K562 (cell line): ENCODE measurements around the gene GLIPR1L2.

Source experiments
- CREBBP ChIP-seq: IDR thresholded peaks from one replicate; pipeline ENCODE4 v1.6.1; 2012; ENCODE audit warnings: low read depth, mild to moderate bottlenecking, control low read depth, inconsistent platforms, low read length
- PHF8 ChIP-seq: fragments of 200-600 bp; sonication (generic); IDR thresholded peaks from 2 replicates; pipeline ENCODE4 v1.6.1; 2012; ENCODE audit warnings: mixed run types, mild to moderate bottlenecking, inconsistent platforms, low read length, moderate library complexity, borderline replicate concordance
- RBFOX2 ChIP-seq: fragments of 200-400 bp; formaldehyde crosslinking; IDR thresholded peaks from 2 replicates; pipeline ENCODE4 v1.6.1; 2017; ENCODE audit warnings: low read depth, mild to moderate bottlenecking, low read length, moderate library complexity
- SMAD3 ChIP-seq: fragments of 450-650 bp; formaldehyde crosslinking; conservative IDR thresholded peaks from 2 replicates; pipeline ENCODE4 v1.4.0; 2020; ENCODE audit warnings: mild to moderate bottlenecking
- TAF1 ChIP-seq: IDR thresholded peaks from 2 replicates; pipeline ENCODE4 v1.6.1; 2011; ENCODE audit warnings: mild to moderate bottlenecking, low read length, moderate library complexity; ENCODE audit not compliant: insufficient read depth, control insufficient read depth, severe bottlenecking; ENCODE audit errors: extremely low read depth
- ZKSCAN8 ChIP-seq: fragments of 200-800 bp; sonication (Bioruptor generic); IDR thresholded peaks from 2 replicates; pipeline ENCODE4 v1.6.1; 2016; ENCODE audit warnings: missing genetic modification characterization, missing compliant biosample characterization
- ZNF174 ChIP-seq: fragments of 250-450 bp; sonication (Bioruptor Pico); IDR thresholded peaks from 2 replicates; pipeline ENCODE4 v1.4.0; 2020; ENCODE audit warnings: mild to moderate bottlenecking
- ZSCAN29 ChIP-seq: fragments of 450-650 bp; IDR thresholded peaks from 2 replicates; pipeline ENCODE4 v1.6.1; 2017
- TF ChIP-seq, protein P1 (sequence below), 3 experiments: IDR thresholded peaks in 2 of 3; conservative IDR thresholded peaks in 1 of 3; 2 replicates each; pipeline ENCODE4 v1.5.1; 2011 to 2012; ENCODE audit warnings: low read length in 3 of 3, mild to moderate bottlenecking in 3 of 3, control low read depth in 2 of 3, improper control_type of control experiment in 1 of 3, inconsistent platforms in 1 of 3, low read depth in 1 of 3, mixed read lengths in 1 of 3, moderate library complexity in 1 of 3; ENCODE audit not compliant: insufficient read depth in 2 of 3
- TF ChIP-seq, protein P2 (sequence below): fragments of 450-650 bp; formaldehyde crosslinking; IDR thresholded peaks from 2 replicates; pipeline ENCODE4 v1.4.0; 2020; ENCODE audit warnings: mild to moderate bottlenecking, moderate library complexity

- TF ChIP-seq TAF1 (no peak), SMAD3 (CRISPR knock-in tag) (no peak), RBFOX2 (no peak), CREBBP (no peak), ZSCAN29 (no peak), ZKSCAN8 (no peak), ZNF174 (no peak), PHF8 (no peak)
- TF ChIP-seq, protein P1, sequence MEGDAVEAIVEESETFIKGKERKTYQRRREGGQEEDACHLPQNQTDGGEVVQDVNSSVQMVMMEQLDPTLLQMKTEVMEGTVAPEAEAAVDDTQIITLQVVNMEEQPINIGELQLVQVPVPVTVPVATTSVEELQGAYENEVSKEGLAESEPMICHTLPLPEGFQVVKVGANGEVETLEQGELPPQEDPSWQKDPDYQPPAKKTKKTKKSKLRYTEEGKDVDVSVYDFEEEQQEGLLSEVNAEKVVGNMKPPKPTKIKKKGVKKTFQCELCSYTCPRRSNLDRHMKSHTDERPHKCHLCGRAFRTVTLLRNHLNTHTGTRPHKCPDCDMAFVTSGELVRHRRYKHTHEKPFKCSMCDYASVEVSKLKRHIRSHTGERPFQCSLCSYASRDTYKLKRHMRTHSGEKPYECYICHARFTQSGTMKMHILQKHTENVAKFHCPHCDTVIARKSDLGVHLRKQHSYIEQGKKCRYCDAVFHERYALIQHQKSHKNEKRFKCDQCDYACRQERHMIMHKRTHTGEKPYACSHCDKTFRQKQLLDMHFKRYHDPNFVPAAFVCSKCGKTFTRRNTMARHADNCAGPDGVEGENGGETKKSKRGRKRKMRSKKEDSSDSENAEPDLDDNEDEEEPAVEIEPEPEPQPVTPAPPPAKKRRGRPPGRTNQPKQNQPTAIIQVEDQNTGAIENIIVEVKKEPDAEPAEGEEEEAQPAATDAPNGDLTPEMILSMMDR (IDR thresholded peaks at IDR 0.05 in 2 of 3, conservative IDR thresholded peaks at IDR 0.05 in 1 of 3; ENCODE audit: insufficient read depth in 2 of 3, low read depth in 1 of 3, low read length in 3 of 3): no peak
- TF ChIP-seq, protein P2, sequence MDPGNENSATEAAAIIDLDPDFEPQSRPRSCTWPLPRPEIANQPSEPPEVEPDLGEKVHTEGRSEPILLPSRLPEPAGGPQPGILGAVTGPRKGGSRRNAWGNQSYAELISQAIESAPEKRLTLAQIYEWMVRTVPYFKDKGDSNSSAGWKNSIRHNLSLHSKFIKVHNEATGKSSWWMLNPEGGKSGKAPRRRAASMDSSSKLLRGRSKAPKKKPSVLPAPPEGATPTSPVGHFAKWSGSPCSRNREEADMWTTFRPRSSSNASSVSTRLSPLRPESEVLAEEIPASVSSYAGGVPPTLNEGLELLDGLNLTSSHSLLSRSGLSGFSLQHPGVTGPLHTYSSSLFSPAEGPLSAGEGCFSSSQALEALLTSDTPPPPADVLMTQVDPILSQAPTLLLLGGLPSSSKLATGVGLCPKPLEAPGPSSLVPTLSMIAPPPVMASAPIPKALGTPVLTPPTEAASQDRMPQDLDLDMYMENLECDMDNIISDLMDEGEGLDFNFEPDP (CRISPR knock-in tag): no peak
These were observed 1.8 kb upstream of the GLIPR1L2 start for GRCh38 chr12:75389061-75389460.
